Tibial artery (tissue), 4 donors: ENCODE measurements around the gene SLC35B3.
A peak's percentile ranks its signal among the peaks of the same experiment; 100 is the strongest.

Source experiments
- DNase-seq, 2 donors: peaks; one replicate each; pipeline ENCODE4 v3.0.0-alpha.2; 2019
- H3K27ac ChIP-seq, 2 donors: fragments of 200-600 bp; sonication (generic) in 1 of 2; 1 replicate in 1 of 2; 2 replicates in 1 of 2; pipeline ENCODE4 v1.5.1; 2018 to 2019; ENCODE audit warnings: mild to moderate bottlenecking in 1 of 2
- H3K27me3 ChIP-seq, 2 donors: fragments of 200-600 bp; sonication (generic) in 1 of 2; one replicate each; pipeline versions ENCODE4 v1.5.1 to v1.6.0; 2016 to 2019
- H3K36me3 ChIP-seq, 3 donors: fragments of 200-600 bp; sonication (generic) in 2 of 3; one replicate each; pipeline ENCODE4 v1.5.1; 2016 to 2019; ENCODE audit warnings: mild to moderate bottlenecking in 2 of 3
- H3K4me1 ChIP-seq, 4 donors: fragments of 200-600 bp; sonication (generic) in 2 of 4; 1 replicate in 3 of 4; 2 replicates in 1 of 4; pipeline ENCODE4 v1.5.1; 2016 to 2019
- H3K4me3 ChIP-seq, 2 donors: fragments of 200-600 bp; sonication (generic) in 1 of 2; 1 replicate in 1 of 2; 2 replicates in 1 of 2; pipeline ENCODE4 v1.5.1; 2018 to 2019; ENCODE audit warnings: mild to moderate bottlenecking in 2 of 2
- H3K9me3 ChIP-seq, 3 donors: fragments of 200-600 bp; sonication (generic) in 1 of 3; one replicate each; pipeline ENCODE4 v1.5.1; 2016 to 2019
- CTCF ChIP-seq, 2 experiments: fragments of 200-600 bp in 1 of 2; fragments of 450-650 bp in 1 of 2; IDR thresholded peaks; one replicate each; pipeline ENCODE4 v1.5.1; 2017 to 2019; ENCODE audit warnings: antibody characterized with exemption in 2 of 2, mild to moderate bottlenecking in 1 of 2, moderate library complexity in 1 of 2
- intact Hi-C: fragments of 100-400 bp; cut with DNase I; formaldehyde crosslinking; loops from one replicate; pipeline ENCODE4 v1.15.0; 2023; ENCODE audit warnings: low total_unique reads

SLC35B3 gene

GRCh38 chr6:8441452-8441851 lies 6.1 kb upstream of the SLC35B3 start:
- Histone ChIP-seq H3K27ac (no peak overlapping the region), H3K36me3 (no peaks in the 10 kb centered on the region), H3K27me3 (no peaks in the 10 kb centered on the region), H3K9me3 (no peaks in the 10 kb centered on the region), H3K4me1 (no peaks in the 10 kb centered on the region), H3K4me3 (no peak overlapping the region)
- intact Hi-C loops = no loop called here
- no peak for DNase-seq
- no peak for TF ChIP-seq CTCF (IDR thresholded peaks at IDR 0.05)

GRCh38 chr6:8439601-8440268 lies 4.4 kb upstream of the SLC35B3 start:
- Histone ChIP-seq H3K36me3 (no peaks in the 10 kb centered on the region), H3K4me1 (peaks cover 0 to 4% (median 0%) of the 10 kb centered on the region in 4 donors), H3K4me3 (no peak overlapping the region), H3K9me3 (no peaks in the 10 kb centered on the region), H3K27me3 (no peaks in the 10 kb centered on the region), H3K27ac (no peak overlapping the region)
- intact Hi-C loops = no loop called here
- DNase-seq = no peak
- no peak for TF ChIP-seq CTCF (IDR thresholded peaks at IDR 0.05)

DNA sequence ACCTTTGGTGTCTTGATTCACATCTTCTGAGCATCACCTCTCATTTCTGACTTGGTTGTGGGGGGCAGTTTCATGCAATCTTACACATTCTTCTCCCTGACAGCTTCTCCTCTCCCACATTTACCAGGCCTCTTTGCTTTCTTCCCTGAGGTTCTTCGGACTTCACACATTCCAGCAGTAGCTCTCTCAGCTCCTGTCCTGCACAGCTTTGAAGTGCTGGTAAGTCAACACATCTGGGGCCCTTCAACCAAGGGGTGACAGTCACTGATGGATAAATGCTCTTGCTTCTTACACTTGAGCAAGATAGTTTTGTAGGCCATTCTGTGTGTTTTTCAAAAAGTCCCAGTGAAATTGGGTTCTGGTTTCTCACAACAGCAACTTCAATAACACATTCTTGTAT lies 2.5 kb upstream of the SLC35B3 start:
- Histone ChIP-seq H3K4me1 (peaks cover 0 to 22% (median 12%) of the 10 kb centered on the region in 4 donors), H3K9me3 (no peaks in the 10 kb centered on the region), H3K36me3 (no peaks in the 10 kb centered on the region), H3K27ac (no peak overlapping the region), H3K4me3 (no peak overlapping the region), H3K27me3 (no peaks in the 10 kb centered on the region)
- DNase-seq = no peak
- no peak for TF ChIP-seq CTCF (IDR thresholded peaks at IDR 0.05)
- intact Hi-C loops = no loop called here

DNA sequence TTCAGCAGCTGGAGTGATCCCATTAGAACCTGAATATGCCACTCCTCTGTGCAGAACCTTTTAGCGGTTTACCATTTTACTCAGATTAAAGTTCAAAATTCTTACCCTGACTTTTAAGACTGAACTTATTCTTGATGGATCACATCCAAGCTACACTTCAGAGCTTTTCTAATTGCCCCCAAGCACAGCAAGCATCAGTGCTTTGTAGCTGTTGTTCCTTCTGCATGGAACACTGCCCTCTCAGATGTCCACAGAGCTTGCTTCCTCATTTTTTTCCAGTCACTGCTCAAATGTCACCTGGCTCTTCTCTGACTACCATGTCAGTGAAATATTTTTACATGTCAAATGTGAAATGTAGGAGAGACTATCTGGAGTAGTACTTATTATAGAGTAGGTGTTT lies 1.6 kb upstream of the SLC35B3 start:
- Histone ChIP-seq H3K9me3 (no peaks in the 10 kb centered on the region), H3K27me3 (no peaks in the 10 kb centered on the region), H3K4me3 (no peak overlapping the region), H3K27ac (no peak overlapping the region), H3K36me3 (no peaks in the 10 kb centered on the region), H3K4me1 (peaks cover 0 to 30% (median 15%) of the 10 kb centered on the region in 4 donors)
- no peak for TF ChIP-seq CTCF (IDR thresholded peaks at IDR 0.05)
- DNase-seq = no peak
- intact Hi-C loops = no loop called here

GRCh38 chr6:8435845-8436168 lies 462 bp upstream of the SLC35B3 start:
- Histone ChIP-seq H3K27me3 (no peaks in the 10 kb centered on the region), H3K27ac (peak overlapping the region; percentile 86 to 89), H3K9me3 (no peaks in the 10 kb centered on the region), H3K36me3 (no peaks in the 10 kb centered on the region), H3K4me1 (peaks cover 0 to 30% (median 15%) of the 10 kb centered on the region in 4 donors), H3K4me3 (peak overlapping the region; percentile 82 to 94)
- no peak for DNase-seq
- intact Hi-C loops = no loop called here
- no peak for TF ChIP-seq CTCF (IDR thresholded peaks at IDR 0.05)

DNA sequence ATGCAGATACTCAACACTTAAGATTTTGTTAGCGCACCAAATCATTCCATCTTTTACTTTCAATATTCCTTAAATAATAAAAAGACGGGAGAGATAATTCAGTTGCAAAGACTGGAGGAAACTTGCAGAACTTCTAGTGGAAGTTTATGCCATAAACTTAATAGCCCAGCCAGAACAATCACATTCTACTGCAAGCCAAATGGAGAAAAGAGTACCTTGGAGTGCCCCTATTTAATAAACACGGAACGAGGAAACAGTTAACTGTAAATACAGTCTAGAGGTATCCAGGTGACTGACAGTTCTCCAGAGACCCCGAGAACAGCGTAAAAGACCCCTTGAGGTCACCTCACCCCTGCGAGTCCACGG lies 635 bp downstream of the SLC35B3 start:
- Histone ChIP-seq H3K9me3 (no peaks in the 10 kb centered on the region), H3K4me3 (peak overlapping the region; percentile 82 to 94), H3K4me1 (peaks cover 0 to 30% (median 15%) of the 10 kb centered on the region in 4 donors), H3K36me3 (peaks cover 0 to under 1% (median 0%) of the 10 kb centered on the region in 3 donors), H3K27me3 (no peaks in the 10 kb centered on the region), H3K27ac (peak overlapping the region; percentile 86 to 89)
- intact Hi-C loops = no loop called here
- DNase-seq = no peak
- no peak for TF ChIP-seq CTCF (IDR thresholded peaks at IDR 0.05)
